GM21360 (cell line): ENCODE data around the gene DBNDD1.
A peak's percentile ranks its signal among the peaks of the same experiment; 100 is the strongest.
"Not testable (repeated sequence)": the region's sequence is repeated elsewhere in the genome, so short reads cannot be mapped to it uniquely, and the experiment has no call there.

ENCODE experiments used
- ATAC-seq: cut with Tn5 transposase; IDR thresholded peaks from one replicate; pipeline ENCODE4 v1.9.1; 2021; ENCODE audit warnings: mild to moderate bottlenecking, moderate library complexity; ENCODE audit not compliant: unreplicated experiment

DBNDD1 gene

GRCh38 chr16:89994389-89994720 is 24.9 kb downstream of the DBNDD1 start:
- no peak for ATAC-seq

DNA sequence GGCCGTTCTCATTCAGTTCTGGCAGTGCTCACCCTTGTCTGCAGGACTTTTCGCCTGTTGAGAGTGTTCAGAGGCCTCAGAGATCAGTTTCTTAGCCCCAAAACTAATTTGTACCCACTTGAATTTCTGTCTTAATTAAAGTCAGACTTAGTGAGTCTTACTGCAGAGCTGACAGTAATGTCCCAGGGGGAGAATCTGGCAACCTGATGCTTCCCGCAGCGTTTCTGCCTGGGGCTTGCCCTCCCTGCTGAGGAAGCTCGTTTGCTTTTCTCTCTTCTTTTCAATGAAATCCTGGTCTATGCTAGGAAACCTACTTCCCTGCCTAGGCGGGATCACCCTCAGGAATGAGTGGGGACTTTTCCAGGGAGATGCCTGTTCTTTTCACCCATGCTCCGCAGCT is 25.3 kb downstream of the DBNDD1 start:
- no peak for ATAC-seq

DNA sequence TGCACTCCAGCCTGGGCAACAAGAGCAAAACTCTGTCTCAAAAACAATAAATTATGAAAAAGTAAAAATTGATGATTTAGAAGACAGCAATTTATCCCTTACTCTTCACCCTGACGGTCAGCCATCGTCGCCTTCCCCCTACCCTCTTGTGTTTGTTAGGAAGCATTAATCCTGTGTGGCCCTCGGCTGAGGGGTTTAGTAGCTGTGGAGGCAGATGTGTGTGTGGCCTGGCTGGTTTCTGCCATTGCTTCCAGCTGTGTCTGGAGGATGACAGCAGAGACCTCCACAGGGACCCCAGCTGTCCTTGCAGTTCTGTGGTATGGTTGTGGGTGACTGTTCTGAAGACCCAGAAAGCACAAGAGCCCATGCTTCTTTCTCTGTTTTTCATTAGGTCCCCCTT is 25.9 kb downstream of the DBNDD1 start:
- no peak for ATAC-seq

- ATAC-seq: no peak
These were observed 28.5 kb downstream of the DBNDD1 start for GRCh38 chr16:89990799-89991198.

DNA sequence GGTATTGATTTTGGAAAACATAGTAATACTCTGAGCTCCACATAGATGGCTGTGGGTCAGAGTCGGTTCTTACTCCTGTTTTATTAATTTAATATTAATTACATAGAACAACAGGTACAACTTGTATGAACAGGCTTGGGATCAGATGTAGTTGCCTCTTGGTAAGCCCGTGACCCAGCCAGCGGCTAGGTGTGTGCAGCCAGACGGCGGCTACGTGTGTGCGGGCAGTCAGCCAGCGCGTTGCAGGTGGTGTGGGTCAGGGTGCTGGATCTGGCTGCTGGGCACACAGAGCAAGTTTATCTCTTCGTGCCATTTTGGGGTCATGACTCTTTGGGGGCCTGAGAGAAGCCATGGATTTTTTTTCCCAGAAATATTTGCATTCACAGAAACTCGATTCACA is 30.3 kb downstream of the DBNDD1 start:
- no peak for ATAC-seq

GRCh38 chr16:89987169-89987568 is 32.1 kb downstream of the DBNDD1 start:
- no peak for ATAC-seq

- ATAC-seq: no peak
These were observed 32.7 kb downstream of the DBNDD1 start for GRCh38 chr16:89986600-89986999.

- ATAC-seq: no peak
These were observed 34.0 kb downstream of the DBNDD1 start for GRCh38 chr16:89985219-89985618.

DNA sequence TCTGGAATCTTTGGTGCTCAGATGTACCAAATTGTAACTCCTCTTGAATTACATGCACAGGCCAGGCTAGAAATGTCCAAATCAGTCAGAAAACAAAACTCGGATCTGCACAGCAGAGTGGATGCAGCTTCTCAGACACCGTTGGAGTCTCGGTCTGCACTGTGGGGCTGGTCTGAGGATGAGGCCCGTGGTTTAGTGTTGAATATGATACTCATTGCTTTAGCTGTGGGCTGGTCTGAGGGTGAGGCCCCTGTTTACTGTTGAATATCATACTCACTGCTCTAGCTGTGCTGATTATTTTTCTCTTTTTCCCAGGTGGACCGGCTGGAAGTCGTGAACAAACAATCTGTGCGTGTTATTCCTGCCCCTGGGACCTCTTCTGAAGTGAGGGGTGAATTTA is 35.0 kb downstream of the DBNDD1 start:
- ATAC-seq: no peak

DNA sequence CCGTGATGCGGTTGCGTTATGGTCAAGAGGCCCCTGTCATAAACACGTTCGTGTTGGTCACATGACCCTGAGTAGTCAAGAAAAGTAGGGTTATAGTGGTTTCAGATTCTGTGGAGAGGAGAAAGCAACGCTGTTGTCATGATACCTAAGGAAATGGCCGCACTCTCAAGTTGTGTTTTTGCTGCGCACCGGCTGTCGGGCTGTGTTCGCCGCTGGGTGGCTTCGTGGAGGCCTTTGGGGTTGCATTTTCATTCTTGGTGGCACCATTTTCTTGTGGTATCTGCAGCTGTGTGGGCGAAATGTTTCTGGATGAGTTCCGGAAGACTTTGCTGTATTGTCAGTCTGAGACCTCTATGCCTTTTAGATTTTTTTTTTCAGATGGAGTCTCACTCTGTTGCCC is 35.7 kb downstream of the DBNDD1 start:
- no peak for ATAC-seq

- no peak for ATAC-seq
These were observed 36.9 kb downstream of the DBNDD1 start for GRCh38 chr16:89982318-89982717.

DNA sequence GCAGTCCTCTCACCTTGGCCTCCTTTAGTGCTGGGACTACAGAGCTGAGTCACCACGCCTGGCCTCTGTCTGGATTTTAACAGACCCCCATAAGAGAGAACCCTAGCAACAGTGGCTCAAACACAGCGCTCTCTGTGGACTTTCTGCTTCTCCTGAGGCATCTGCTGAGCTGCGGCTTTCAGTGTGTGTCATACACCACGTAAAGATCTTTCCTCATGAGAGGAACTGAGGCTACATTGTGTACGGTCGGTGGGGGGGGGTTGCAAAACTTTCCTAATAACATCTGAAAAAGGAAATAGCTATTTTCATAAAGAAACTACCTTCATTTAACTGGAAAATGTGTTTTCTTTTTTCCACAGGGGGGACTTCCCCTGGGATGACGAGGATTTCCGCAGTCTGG is 37.8 kb downstream of the DBNDD1 start:
- ATAC-seq: no peak

GRCh38 chr16:89974870-89975269 is 44.4 kb downstream of the DBNDD1 start:
- ATAC-seq: no peak

GRCh38 chr16:89973654-89974335 is 45.5 kb downstream of the DBNDD1 start:
- no peak for ATAC-seq

DNA sequence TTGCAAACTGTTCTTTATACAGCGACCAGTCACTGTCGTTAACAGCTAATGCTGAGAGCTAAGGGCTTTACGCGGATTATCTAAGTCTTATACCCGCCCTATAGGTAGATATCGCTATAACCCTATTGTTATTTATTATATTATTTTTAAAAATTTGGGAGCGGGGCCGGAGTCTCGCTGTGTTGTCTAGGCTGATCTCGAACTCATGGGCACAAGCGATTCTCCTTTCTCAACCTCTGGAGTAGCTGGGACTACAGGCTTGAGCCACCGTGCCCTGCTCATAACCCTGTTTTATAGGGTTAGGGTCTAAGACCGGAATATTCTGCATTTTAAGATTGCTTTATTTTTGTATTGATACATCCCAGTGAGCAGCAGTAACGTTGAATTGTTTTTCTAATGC is 46.0 kb downstream of the DBNDD1 start:
- no peak for ATAC-seq

- ATAC-seq: peak; percentile 77
These were observed 46.7 kb downstream of the DBNDD1 start for GRCh38 chr16:89972244-89973234.

- ATAC-seq: peak; percentile 10
These were observed 47.6 kb downstream of the DBNDD1 start for GRCh38 chr16:89971495-89972243.

DNA sequence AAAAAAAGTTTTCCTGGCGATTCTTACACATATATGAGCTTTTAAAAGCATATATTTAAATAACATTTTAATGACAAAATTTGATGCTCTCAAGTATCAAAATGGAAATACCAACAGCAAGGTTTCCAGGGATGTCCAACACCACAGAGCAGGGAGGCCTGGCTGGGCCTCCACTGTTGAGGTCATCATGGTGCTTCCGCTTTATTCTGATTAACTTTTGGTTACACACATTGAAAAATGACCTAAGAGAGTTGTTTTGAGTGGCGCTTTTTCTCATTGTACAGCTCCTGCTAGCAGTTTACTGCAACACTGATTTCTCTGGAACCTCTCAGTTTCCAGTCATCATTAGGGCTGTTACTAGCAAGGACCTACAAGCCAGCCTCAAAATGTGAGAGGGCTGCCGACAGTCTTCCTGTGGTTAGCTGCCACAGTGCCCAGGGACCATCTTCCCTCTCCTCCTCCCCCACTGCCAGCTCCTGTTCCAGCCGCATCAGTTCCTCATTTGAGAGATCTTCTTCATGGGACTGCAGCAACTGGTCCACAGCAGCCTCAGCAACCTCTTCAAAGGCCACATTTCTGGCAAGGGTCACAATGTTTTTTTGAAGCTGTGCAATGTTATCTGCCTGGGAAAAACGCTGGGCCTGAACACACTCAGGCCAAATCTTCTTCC is 49.4 kb downstream of the DBNDD1 start:
- ATAC-seq: no peak

GRCh38 chr16:89968074-89968473 is 51.2 kb downstream of the DBNDD1 start:
- ATAC-seq: not testable (repeated sequence)

- not testable (repeated sequence) for ATAC-seq
These were observed 51.8 kb downstream of the DBNDD1 start for GRCh38 chr16:89967436-89967835.

DNA sequence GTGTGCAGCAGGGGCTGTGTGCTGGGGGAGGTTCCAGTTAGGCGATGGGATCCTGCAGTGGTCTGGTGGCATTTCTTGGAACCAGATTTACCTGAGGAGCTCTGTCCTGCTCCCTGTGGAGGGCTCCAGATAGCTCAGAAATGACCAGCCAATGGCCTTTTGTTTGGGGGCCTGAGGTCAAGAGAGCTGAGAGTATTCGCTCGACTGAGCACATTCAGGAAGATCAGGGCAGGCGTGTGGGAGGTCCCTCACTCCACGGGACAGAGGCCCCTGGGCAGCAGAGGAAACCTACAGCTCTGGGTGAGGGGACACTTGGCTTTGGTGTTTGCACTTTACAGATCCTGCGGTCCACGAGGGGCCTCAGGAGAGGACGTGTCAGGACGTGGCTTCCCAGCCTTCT is 52.5 kb downstream of the DBNDD1 start:
- ATAC-seq: no peak
